ENCODE data around the gene ZNF440.
"Not testable (repeated sequence)": the region's sequence is repeated elsewhere in the genome, so short reads cannot be mapped to it uniquely, and the experiment has no call there.

The ZNF440 gene

GRCh38 chr19:11814029-11814699 lies at the start of gene ZNF440:
ZNF440 (plus strand) TSS chr19:11814273; CDS start chr19:11814448, 175 bp downstream.
- peak; percentile 66 for DNase-seq (ENCODE audit: low read depth)

- DNase-seq (ENCODE audit: low read depth) = peak; percentile 86
Measured at GRCh38 chr19:11766597-11767591, 47.2 kb upstream of the ZNF440 start, which contains the start of gene ZNF441. ZNF441 (plus strand) TSS chr19:11767000; CDS start chr19:11767194, 194 bp downstream.

GRCh38 chr19:11767633-11768133 lies 46.4 kb upstream of the ZNF440 start:
- DNase-seq (ENCODE audit: low read depth) = no peak

- DNase-seq (ENCODE audit: low read depth) = no peak
Measured at GRCh38 chr19:11769995-11770394, 44.1 kb upstream of the ZNF440 start.

- DNase-seq (ENCODE audit: low read depth) = not testable (repeated sequence)
Measured at GRCh38 chr19:11771520-11771919, 42.6 kb upstream of the ZNF440 start.

- not testable (repeated sequence) for DNase-seq (ENCODE audit: low read depth)
Measured at GRCh38 chr19:11776669-11777068, 37.4 kb upstream of the ZNF440 start.

- no peak for DNase-seq (ENCODE audit: low read depth)
Measured at GRCh38 chr19:11780431-11781020, 33.5 kb upstream of the ZNF440 start.

GRCh38 chr19:11781295-11782057 lies 32.6 kb upstream of the ZNF440 start:
- DNase-seq (ENCODE audit: low read depth) = no peak

- no peak for DNase-seq (ENCODE audit: low read depth)
Measured at GRCh38 chr19:11783767-11784166, 30.3 kb upstream of the ZNF440 start.

GRCh38 chr19:11784356-11784755 lies 29.7 kb upstream of the ZNF440 start:
- no peak for DNase-seq (ENCODE audit: low read depth)

GRCh38 chr19:11787536-11787935 lies 26.5 kb upstream of the ZNF440 start:
- DNase-seq (ENCODE audit: low read depth) = no peak

- no peak for DNase-seq (ENCODE audit: low read depth)
Measured at GRCh38 chr19:11792942-11793341, 21.1 kb upstream of the ZNF440 start.

- peak; percentile 45 for DNase-seq (ENCODE audit: low read depth)
Measured at GRCh38 chr19:11797491-11797890, 16.6 kb upstream of the ZNF440 start.

- no peak for DNase-seq (ENCODE audit: low read depth)
Measured at GRCh38 chr19:11798391-11799330, 15.4 kb upstream of the ZNF440 start, which contains the start of gene ZNF491. ZNF491 (plus strand) TSS chr19:11798523; CDS start chr19:11805954, 7,431 bp downstream.

GRCh38 chr19:11806354-11807098 lies 7.5 kb upstream of the ZNF440 start:
- no peak for DNase-seq (ENCODE audit: low read depth)

GRCh38 chr19:11807099-11807380 lies 7.0 kb upstream of the ZNF440 start:
- DNase-seq (ENCODE audit: low read depth) = no peak

GRCh38 chr19:11813703-11814028 lies 407 bp upstream of the ZNF440 start:
- DNase-seq (ENCODE audit: low read depth) = no peak

- DNase-seq (ENCODE audit: low read depth) = no peak
Measured at GRCh38 chr19:11814700-11815035, 595 bp downstream of the ZNF440 start.

- no peak for DNase-seq (ENCODE audit: low read depth)
Measured at GRCh38 chr19:11821474-11822109, 7.5 kb downstream of the ZNF440 start.

Data from HS-27A (cell line).